Epithelial cell of proximal tubule (primary cell): Measurements from ENCODE around the gene ING3. TPM values are rescaled to one million over a fixed set of nuclear protein-coding genes. Genes with fewer than 3 reads are reported as not detected.

Source experiments
- DNase-seq: peaks from one replicate; pipeline ENCODE4 v3.0.0-alpha.2; 2011; ENCODE audit warnings: low read depth
- H3K4me3 ChIP-seq: 2 replicates; pipeline ENCODE4 v1.5.1; 2011; ENCODE audit warnings: low read depth, mild to moderate bottlenecking, low read length
- total RNA-seq: library from RNA; depleted of rRNA; stranded (reverse); fragments of >200 nt; gene quantifications from 2 replicates; pipeline ENCODE4 v1.2.3, GENCODE V29; 2015
- TF ChIP-seq, protein P1 (sequence below): conservative IDR thresholded peaks from 2 replicates; pipeline ENCODE4 v1.5.1; 2012; ENCODE audit warnings: low read depth, mild to moderate bottlenecking, low read length

Gene ING3
- total RNA-seq, 1 donor from 2014 or later = 11.0 TPM

DNA sequence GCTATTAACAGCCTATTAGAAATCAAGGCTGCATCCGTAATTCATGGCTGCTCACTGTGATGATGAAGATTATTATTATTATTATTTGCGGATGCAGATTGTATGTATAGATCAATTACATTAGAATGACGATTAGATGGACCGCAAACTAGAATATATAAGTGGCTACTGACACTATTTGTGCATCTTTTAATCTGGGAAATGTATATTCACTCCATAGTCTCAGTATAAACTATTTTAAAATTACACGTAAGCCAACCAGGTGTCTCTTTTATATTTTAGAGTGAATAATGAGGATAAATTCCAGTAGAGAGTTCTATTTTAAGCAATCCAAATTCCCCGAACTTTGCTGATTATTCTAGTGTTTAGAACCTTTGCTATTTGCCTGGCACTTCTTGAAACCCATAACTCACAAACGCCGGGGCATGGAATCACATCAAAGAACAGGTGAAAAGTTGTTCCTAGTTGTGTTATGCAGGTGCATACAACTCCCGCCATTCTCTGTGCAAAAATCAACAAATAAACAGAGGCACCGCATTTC lies 509 bp upstream of the ING3 start:
- peak overlapping the region; percentile 68 for H3K4me3 ChIP-seq
- TF ChIP-seq, protein P1, sequence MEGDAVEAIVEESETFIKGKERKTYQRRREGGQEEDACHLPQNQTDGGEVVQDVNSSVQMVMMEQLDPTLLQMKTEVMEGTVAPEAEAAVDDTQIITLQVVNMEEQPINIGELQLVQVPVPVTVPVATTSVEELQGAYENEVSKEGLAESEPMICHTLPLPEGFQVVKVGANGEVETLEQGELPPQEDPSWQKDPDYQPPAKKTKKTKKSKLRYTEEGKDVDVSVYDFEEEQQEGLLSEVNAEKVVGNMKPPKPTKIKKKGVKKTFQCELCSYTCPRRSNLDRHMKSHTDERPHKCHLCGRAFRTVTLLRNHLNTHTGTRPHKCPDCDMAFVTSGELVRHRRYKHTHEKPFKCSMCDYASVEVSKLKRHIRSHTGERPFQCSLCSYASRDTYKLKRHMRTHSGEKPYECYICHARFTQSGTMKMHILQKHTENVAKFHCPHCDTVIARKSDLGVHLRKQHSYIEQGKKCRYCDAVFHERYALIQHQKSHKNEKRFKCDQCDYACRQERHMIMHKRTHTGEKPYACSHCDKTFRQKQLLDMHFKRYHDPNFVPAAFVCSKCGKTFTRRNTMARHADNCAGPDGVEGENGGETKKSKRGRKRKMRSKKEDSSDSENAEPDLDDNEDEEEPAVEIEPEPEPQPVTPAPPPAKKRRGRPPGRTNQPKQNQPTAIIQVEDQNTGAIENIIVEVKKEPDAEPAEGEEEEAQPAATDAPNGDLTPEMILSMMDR = no peak
- DNase-seq = no peak

DNA sequence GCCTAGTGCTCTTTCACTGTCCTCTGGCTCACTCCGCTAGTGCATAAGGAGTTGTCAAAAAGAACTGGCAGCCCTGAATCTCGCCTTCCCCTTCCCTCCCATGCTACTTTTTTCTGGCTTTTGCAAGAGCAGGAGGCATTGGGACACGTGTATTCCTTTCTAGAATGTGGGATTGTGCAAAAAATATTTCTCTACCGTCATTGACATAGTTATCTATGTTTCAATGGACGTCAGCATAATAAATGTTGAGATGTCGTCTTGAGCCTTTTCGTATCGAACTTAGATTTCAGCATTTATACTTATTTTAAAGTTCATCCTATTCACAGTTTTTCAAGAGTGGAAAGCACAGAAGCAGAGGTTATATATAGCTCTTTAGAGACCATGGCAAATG lies 727 bp downstream of the ING3 start:
- TF ChIP-seq, protein P1 = no peak
- peak overlapping the region; percentile 68 for H3K4me3 ChIP-seq
- DNase-seq = no peak

DNA sequence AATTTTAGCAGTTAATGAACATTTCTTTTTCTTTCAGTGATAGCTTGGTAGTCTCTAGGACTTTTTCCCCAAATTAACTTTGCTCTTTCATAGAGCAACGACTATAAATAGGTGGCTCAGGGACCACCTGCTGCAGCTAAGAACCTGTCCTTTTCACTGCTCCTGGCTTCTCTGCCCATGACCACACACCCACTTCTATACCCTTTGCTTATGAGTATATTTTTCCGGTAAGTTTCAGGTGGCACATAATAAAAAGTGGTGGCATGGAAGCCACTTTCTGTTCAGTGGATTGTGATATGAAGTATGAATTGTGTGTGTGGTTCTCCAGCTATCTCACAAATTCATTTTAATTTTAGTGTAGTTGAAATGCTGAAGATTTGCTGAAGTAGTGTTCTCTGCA lies 1.2 kb downstream of the ING3 start:
- TF ChIP-seq, protein P1 = no peak
- DNase-seq = no peak
- H3K4me3 ChIP-seq = peak overlapping the region; percentile 68

DNA sequence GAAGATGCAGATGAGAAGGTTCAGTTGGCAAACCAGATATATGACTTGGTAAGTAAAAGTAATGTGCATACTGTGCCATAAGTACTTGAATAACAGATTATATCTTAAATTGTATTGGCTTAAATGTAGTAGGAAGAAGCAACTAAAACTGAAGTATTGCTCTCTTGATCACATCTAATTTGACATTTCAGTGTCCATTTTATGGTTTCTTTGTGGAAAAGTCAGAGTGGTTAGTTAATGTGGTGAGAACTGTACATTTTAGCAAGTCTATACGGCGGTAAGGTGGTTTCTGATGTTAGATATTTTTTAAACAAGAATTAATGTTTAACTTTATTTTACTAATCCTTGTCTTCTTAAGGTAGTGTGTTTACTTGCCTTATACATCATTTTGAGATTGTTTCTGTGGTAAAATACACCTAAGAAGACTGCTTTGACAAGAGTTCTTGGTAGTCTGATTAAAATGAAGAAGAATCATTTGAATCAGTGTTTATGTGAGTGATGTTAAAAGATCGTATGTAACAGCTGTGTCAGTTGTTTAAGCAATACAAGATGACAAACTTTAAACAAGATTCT lies 5.1 kb downstream of the ING3 start:
- no peak overlapping the region for H3K4me3 ChIP-seq
- TF ChIP-seq, protein P1 = no peak
- no peak for DNase-seq

DNA sequence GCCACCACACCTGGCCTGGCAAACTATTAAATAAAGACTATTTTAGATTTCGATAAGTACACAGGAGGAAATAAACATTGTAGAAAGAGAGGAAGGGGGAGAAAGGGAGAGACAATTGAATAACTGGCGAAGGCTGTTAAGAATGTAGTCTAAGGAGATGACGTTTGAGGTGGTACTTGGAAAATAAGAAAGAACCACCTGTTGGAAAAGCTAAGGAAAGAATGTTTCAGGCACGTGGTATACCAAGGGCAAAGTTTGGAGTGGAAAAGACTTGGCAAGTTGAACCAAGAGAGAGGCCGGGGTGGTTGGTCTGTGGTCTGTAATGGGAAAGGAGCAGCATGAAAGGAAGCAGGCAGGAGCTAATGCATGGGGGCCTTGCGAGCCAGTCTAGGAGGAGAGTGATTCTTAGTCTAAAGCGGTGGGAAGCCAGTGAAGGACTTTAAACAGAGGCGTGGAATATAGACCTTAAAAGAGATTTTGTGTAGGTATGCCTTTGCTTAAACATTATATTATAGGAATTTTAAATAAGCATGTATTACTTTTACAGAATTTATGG lies 9.4 kb downstream of the ING3 start:
- DNase-seq = no peak
- H3K4me3 ChIP-seq = no peak overlapping the region
- TF ChIP-seq, protein P1 = no peak

DNA sequence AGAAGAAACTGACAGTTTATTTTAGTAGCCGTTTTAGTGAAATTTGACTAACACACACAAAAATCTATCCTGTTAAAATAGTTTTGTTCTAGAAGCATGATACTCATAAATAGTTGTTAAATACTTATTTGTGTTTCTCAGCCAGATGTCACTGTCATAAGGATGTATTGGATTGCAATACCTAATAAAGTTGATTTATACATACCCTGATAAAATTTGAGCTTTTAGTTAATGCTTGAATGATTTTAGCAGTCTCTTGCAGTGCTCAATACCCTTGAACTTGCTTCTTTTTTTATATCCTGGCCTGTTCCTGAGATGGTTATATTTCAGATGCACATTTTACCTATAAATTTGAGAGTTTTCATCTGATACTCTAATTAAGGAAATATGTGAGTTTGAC lies 10.1 kb downstream of the ING3 start:
- no peak overlapping the region for H3K4me3 ChIP-seq
- DNase-seq = no peak
- TF ChIP-seq, protein P1 = no peak
